Heart left ventricle (tissue), 13 donors: Measurements from ENCODE around the gene DCHS2.

ENCODE experiments used
- CTCF ChIP-seq, 12 donors: fragments of 200-600 bp; sonication (generic) in 4 of 12; IDR thresholded peaks; one replicate each; pipeline versions ENCODE4 v1.5.0 to v1.8.0; 2018 to 2022; ENCODE audit warnings: antibody characterized with exemption in 12 of 12, mild to moderate bottlenecking in 5 of 12
- POLR2A ChIP-seq, 2 donors: fragments of 450-650 bp; IDR thresholded peaks; one replicate each; pipeline ENCODE4 v1.6.1; 2017; ENCODE audit warnings: antibody characterized with exemption in 2 of 2, mild to moderate bottlenecking in 2 of 2, moderate library complexity in 2 of 2
- donor health status: ischemic (EF 13 %, LVEDD 7.1; RV severe dilation, severe dysfunction).
- donor health status: DM: no; HTN: yes; CAD: no.
- donor health status: DM: no; HTN: no; CAD: no.
- donor health status: ischemic (EF 25% LVEDD 6.9; RV normal size, moderate dysfunction).
- donor health status: ischemic (EF 25% LVEDD 5.7; RV mildly dilated, moderate dysfunction).
- donor health status: ischemic (EF 35%, LVEDD 5.7; RV mildly dilated, moderate dysfunction).
- donor health status: nonischemic (EF 11% LVEDD 7.7; RV severe dilation, severe dysfunction).
- donor health status: DM: yes; HTN: yes; CAD: no.
- donor health status: PGD.
- donor health status: ischemic (EF 29% LVEDD 5.4; RV normal size, mild dysfunction).
- donor health status: nonischemic (EF 23%, LVEDD 6.1; RV moderate dilation, normal function).

- no peak for TF ChIP-seq CTCF (IDR thresholded peaks at IDR 0.05)
- TF ChIP-seq POLR2A (IDR thresholded peaks at IDR 0.05), result no peak
Observed at GRCh38 chr4:154475820-154476219, 15.8 kb downstream of the DCHS2 start.
